Thyroid gland (tissue), 4 donors: ENCODE data around the gene CHP1.

ENCODE experiments used
- POLR2A ChIP-seq, 2 donors: fragments of 450-650 bp; IDR thresholded peaks; one replicate each; pipeline ENCODE4 v1.6.1; 2017; ENCODE audit warnings: antibody characterized with exemption in 2 of 2, mild to moderate bottlenecking in 2 of 2, moderate library complexity in 1 of 2
- TF ChIP-seq, protein P1 (sequence below), 6 experiments: fragments of 200-600 bp in 3 of 6; fragments of 450-650 bp in 3 of 6; sonication (generic) in 3 of 6; IDR thresholded peaks; one replicate each; pipeline ENCODE4 v1.5.1; 2016 to 2019; ENCODE audit warnings: antibody characterized with exemption in 6 of 6, mild to moderate bottlenecking in 2 of 6, inconsistent platforms in 1 of 6, moderate library complexity in 1 of 6

DNA sequence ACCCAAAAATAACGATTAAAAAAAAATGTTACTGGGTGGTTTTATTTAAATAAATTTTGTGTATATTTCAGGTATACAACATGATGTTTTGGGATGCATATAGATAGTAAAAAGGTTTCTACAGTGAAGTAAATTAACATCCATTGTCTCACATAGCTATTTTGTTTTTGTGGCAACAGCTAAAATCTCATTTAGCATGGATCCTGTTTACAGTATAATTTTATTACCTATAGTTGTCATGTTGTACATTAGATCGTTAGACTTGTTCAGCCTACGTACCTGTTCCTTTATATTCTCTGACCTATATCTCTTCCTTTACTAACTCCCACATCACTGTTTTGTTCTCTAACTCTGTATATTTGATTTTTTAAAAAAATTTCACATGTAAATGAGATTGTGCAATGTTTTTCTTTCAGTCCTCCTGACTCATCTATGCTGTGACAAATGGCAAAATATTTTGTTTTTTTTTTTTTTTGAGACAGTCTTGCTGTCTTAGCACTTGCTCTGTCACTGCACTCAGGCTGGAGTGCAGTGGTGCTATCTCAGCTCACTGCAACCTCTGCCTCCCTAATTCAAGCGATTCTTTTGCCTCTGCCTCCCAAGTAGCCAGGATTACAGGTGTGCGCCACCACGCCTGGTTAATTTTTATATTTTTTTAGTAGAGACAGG, 55.7 kb downstream of the CHP1 start:
- TF ChIP-seq, protein P1, sequence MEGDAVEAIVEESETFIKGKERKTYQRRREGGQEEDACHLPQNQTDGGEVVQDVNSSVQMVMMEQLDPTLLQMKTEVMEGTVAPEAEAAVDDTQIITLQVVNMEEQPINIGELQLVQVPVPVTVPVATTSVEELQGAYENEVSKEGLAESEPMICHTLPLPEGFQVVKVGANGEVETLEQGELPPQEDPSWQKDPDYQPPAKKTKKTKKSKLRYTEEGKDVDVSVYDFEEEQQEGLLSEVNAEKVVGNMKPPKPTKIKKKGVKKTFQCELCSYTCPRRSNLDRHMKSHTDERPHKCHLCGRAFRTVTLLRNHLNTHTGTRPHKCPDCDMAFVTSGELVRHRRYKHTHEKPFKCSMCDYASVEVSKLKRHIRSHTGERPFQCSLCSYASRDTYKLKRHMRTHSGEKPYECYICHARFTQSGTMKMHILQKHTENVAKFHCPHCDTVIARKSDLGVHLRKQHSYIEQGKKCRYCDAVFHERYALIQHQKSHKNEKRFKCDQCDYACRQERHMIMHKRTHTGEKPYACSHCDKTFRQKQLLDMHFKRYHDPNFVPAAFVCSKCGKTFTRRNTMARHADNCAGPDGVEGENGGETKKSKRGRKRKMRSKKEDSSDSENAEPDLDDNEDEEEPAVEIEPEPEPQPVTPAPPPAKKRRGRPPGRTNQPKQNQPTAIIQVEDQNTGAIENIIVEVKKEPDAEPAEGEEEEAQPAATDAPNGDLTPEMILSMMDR (IDR thresholded peaks at IDR 0.05): no peak
- TF ChIP-seq POLR2A (IDR thresholded peaks at IDR 0.05): no peak
